ENCODE measurements around the gene SRSF8. TPM values are rescaled to one million over a fixed set of nuclear protein-coding genes. Genes with fewer than 3 reads are reported as not detected.

The SRSF8 gene
- total RNA-seq, 3 donors from 2014 or later: 41.3 to 42.5 (median 41.4) TPM

GRCh38 chr11:95086836-95087570 is 20.3 kb downstream of the SRSF8 start:
- peaks cover 12% of the 10 kb centered on the region for H3K4me1 ChIP-seq (ENCODE audit: low read depth)
- ATAC-seq (no peak), DNase-seq (no peak)
- H3K4me3 ChIP-seq: no peak overlapping the region
- TF ChIP-seq, protein P1, sequence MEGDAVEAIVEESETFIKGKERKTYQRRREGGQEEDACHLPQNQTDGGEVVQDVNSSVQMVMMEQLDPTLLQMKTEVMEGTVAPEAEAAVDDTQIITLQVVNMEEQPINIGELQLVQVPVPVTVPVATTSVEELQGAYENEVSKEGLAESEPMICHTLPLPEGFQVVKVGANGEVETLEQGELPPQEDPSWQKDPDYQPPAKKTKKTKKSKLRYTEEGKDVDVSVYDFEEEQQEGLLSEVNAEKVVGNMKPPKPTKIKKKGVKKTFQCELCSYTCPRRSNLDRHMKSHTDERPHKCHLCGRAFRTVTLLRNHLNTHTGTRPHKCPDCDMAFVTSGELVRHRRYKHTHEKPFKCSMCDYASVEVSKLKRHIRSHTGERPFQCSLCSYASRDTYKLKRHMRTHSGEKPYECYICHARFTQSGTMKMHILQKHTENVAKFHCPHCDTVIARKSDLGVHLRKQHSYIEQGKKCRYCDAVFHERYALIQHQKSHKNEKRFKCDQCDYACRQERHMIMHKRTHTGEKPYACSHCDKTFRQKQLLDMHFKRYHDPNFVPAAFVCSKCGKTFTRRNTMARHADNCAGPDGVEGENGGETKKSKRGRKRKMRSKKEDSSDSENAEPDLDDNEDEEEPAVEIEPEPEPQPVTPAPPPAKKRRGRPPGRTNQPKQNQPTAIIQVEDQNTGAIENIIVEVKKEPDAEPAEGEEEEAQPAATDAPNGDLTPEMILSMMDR (IDR thresholded peaks at IDR 0.05): no peak
- no peaks in the 10 kb centered on the region for H3K36me3 ChIP-seq (ENCODE audit: low read depth)
- H3K9me3 ChIP-seq: no peaks in the 10 kb centered on the region
- intact Hi-C loops (cut with DNase I, micrococcal nuclease): no loop called here

- Histone ChIP-seq H3K4me1 (ENCODE audit: low read depth) (peaks cover 25% of the 10 kb centered on the region), H3K9me3 (no peaks in the 10 kb centered on the region), H3K36me3 (ENCODE audit: low read depth) (no peaks in the 10 kb centered on the region), H3K4me3 (peak overlapping the region; percentile 73)
- no peak for DNase-seq
- ATAC-seq: peak; percentile 39
- TF ChIP-seq, protein P1 (IDR thresholded peaks at IDR 0.05): no peak
- intact Hi-C loops (cut with DNase I, micrococcal nuclease): no loop called here
Observed at GRCh38 chr11:95088946-95089619, 22.4 kb downstream of the SRSF8 start.

DNA sequence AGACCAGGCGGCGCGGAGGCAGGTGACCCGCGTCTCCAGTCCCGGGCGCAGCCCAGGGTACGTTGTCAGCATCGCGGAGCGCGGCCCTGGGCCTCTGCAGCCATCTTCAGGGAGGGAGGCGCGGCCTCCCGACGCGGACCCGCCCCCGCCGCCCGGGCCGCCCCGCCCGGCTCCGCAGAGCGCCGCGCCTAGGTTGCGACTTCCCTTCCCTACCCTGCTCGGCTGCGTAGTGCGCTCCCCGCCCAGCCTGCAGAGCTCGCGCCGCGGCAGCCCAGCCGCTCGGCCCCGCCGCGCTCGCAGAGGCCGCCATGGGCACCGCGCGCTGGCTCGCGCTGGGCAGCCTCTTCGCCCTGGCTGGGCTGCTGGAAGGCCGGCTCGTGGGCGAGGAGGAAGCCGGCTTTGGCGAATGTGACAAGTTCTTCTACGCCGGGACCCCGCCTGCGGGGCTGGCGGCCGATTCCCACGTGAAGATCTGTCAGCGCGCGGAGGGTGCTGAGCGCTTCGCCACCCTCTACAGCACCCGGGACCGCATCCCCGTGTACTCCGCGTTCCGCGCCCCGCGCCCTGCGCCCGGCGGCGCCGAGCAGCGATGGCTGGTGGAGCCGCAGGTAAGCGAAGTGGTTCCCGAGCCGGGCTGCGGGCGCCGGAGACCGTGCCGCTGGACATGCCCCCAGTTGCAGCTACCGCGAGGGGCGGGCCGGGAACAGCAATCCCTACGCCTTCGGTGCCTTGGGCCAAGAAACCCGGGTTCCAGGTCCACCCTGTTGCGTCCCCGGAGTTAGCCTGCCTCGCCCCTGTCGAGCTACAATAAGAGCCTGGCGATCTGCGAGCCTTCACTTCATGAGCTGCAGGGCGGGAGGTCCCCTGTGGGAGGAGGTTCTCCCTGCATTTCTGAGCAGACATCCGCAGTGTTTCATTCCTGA is 23.2 kb downstream of the SRSF8 start, which contains the start of gene ENDOD1:
Gene ENDOD1, plus strand, starts transcription at position 227 of the 923 bp plus-strand sequence. Its CDS starts 82 bp downstream, at position 309.
- Histone ChIP-seq H3K4me3 (peak within 1 kb of the TSS; percentile 73), H3K36me3 (ENCODE audit: low read depth) (no peaks in the 10 kb centered on the region), H3K4me1 (ENCODE audit: low read depth) (peaks cover 30% of the 10 kb centered on the region), H3K9me3 (no peaks in the 10 kb centered on the region)
- ATAC-seq: peak; percentile 92
- TF ChIP-seq, protein P1 (IDR thresholded peaks at IDR 0.05): no peak
- intact Hi-C loops (cut with DNase I, micrococcal nuclease): no loop called here
- DNase-seq: peak; percentile 88 to 93 (median 92)

DNA sequence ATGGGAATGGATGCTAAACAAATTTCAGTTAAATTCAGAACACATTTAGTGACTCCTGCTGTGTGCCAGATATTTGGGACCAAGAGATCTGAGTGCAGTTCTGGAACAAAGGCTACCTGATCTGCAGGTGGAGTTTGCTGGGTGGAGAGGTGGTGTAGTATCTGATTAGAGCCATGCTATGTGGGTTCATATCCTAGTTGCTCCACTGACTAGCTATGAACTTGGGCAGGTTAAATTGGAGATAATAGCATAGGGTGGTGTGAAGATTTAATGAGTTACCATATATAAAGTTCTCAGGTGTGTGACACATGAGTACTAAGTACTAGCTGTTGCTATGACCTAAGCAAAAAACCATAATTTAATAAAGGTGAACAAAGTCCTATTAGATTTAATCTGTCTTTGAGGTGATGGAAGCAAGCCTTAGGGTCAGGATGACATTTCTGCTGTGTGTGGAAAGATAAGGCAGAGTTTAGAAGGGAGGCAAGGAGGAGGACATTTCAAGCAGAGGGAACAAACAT is 25.0 kb downstream of the SRSF8 start:
- Histone ChIP-seq H3K4me3 (no peak overlapping the region), H3K9me3 (no peaks in the 10 kb centered on the region), H3K36me3 (ENCODE audit: low read depth) (no peaks in the 10 kb centered on the region), H3K4me1 (ENCODE audit: low read depth) (peaks cover 30% of the 10 kb centered on the region)
- no peak for DNase-seq
- intact Hi-C loops (cut with DNase I, micrococcal nuclease): no loop called here
- ATAC-seq: no peak
- TF ChIP-seq, protein P1 (IDR thresholded peaks at IDR 0.05): no peak

All from mucosa of descending colon (tissue), 3 donors.